ENCODE measurements around the gene UGT1A8.

- TF ChIP-seq POLR2AphosphoS5 (IDR thresholded peaks at IDR 0.05; ENCODE audit: borderline replicate concordance, low read depth, low read length) (no peak), EZH2 (IDR thresholded peaks at IDR 0.05) (no peak)
These were observed 70.9 kb downstream of the UGT1A8 start for GRCh38 chr2:233688341-233688740.

Data from SK-N-MC (cell line).